ENCODE results near the gene EIF4H.
"Not testable (repeated sequence)": the region's sequence is repeated elsewhere in the genome, so short reads cannot be mapped to it uniquely, and the experiment has no call there.

Gene EIF4H

DNA sequence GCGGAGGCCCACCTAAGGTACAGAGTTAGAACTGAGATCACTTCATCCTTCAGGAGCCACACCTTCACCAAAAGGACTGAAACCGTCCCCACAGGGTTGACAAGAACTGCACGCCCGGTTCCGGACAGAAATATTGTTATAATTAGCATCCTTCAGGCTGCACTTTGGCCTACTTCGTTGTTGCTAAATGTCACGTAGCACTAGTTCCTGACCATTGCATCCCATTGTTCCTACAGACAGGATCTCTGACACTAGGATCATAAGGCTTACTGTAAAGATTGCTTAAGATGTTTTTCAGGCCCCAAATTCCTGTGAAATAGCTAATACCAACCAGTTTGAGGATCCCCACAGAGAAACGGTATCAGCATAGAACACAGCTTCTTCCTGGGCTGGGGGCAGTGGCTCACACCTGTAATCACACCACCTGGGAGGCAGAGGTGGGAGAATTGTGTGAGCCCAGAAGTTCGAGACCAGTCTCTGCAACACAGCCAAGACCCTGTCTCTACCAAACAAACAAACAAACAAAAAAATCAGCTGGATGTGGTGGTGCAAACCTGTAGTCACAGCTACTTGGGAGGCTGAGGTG, 18.3 kb upstream of the EIF4H start:
- TF ChIP-seq, protein P1, sequence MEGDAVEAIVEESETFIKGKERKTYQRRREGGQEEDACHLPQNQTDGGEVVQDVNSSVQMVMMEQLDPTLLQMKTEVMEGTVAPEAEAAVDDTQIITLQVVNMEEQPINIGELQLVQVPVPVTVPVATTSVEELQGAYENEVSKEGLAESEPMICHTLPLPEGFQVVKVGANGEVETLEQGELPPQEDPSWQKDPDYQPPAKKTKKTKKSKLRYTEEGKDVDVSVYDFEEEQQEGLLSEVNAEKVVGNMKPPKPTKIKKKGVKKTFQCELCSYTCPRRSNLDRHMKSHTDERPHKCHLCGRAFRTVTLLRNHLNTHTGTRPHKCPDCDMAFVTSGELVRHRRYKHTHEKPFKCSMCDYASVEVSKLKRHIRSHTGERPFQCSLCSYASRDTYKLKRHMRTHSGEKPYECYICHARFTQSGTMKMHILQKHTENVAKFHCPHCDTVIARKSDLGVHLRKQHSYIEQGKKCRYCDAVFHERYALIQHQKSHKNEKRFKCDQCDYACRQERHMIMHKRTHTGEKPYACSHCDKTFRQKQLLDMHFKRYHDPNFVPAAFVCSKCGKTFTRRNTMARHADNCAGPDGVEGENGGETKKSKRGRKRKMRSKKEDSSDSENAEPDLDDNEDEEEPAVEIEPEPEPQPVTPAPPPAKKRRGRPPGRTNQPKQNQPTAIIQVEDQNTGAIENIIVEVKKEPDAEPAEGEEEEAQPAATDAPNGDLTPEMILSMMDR (conservative IDR thresholded peaks at IDR 0.05; ENCODE audit: low read length): no peak
- no peak overlapping the region for H3K4me3 ChIP-seq (ENCODE audit: low read length)
- no peak for DNase-seq (ENCODE audit: low read depth)

- TF ChIP-seq, protein P1 (conservative IDR thresholded peaks at IDR 0.05; ENCODE audit: low read length): no peak
- DNase-seq (ENCODE audit: low read depth): no peak
- H3K4me3 ChIP-seq (ENCODE audit: low read length): no peak overlapping the region
Measured at GRCh38 chr7:74157605-74158004, 16.6 kb upstream of the EIF4H start.

DNA sequence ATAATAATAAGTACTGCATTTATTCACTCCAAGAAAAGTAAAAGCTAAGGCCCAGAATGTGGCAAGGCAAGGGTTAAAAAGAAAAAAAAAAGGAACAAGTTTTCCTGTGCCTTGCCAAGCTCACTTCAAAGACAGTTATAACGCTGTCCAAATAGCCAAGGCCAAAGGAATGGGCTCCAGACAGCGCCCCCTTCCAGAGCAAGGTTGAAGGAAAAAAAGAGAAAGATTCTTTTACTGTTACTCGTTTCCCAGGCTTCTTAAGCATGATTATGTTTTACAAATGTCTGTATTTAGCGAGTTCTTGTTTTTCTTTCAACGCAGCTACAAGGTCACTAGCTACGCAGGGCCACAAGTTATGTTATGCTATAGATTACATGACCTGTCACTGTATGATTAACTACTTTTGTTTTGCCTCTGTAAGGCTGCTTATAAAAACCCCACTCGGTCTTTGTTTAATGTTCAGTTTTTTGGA, 9.1 kb upstream of the EIF4H start:
- H3K4me3 ChIP-seq (ENCODE audit: low read length): no peak overlapping the region
- TF ChIP-seq, protein P1 (conservative IDR thresholded peaks at IDR 0.05; ENCODE audit: low read length): peak; percentile 42
- DNase-seq (ENCODE audit: low read depth): no peak

DNA sequence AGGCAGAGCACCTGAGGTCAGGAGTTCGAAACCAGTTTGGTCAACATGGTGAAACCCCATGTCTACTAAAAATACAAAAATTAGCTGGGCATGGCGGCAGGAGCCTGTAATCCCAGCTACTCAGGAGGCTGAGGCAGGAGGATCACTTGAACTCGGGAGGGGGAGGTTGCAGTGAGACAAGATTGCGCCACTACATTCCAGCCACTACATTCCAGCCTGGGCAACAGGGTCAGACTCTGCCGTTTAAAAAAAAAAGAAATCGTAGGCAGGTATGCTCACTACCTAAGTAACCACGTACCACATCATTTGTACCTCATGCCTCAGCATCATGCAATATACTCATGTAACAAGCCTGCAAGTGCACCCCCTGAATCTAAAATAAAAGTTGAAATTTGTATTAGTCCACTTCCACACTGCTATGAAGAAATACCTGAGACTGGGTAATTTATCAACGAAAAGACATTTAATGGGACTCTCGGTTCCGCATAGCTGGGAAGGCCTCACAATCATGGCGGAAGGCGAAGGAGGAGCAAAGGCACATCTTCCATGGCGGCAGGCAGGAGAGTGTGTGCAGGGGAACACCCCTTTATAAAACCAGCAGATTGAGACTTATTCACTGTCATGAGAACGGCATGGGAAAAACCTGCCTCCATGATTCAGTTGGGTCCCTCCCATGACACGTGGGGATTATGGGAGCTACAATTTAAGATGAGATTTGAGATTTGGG, 8.1 kb upstream of the EIF4H start:
- TF ChIP-seq, protein P1 (conservative IDR thresholded peaks at IDR 0.05; ENCODE audit: low read length): no peak
- no peak overlapping the region for H3K4me3 ChIP-seq (ENCODE audit: low read length)
- DNase-seq (ENCODE audit: low read depth): no peak

DNA sequence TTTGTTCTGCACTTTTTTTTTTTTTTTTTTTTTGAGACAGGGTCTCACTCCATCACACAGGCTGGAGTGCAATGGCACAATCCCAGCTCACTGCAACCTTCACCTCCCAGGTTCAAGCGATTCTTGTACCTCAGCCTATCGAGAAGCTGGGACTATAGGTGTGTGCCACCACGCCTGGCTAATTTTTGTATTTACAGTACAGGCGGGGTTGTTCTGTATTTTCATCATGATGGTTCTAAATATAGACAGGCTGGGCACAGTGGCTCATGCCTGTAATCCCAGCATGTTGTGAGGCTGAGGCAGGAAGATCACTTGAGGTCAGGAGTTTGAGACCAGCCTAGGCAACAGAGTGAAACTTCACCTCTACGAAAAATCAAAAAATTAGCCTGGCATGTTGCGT, 6.8 kb upstream of the EIF4H start:
- not testable (repeated sequence) for DNase-seq (ENCODE audit: low read depth)

GRCh38 chr7:74173074-74173473, 1.1 kb upstream of the EIF4H start:
- no peak for DNase-seq (ENCODE audit: low read depth)
- TF ChIP-seq, protein P1 (conservative IDR thresholded peaks at IDR 0.05; ENCODE audit: low read length): no peak
- H3K4me3 ChIP-seq (ENCODE audit: low read length): peak overlapping the region; percentile 76

More for the DNA sequence above, 6.8 kb upstream of the EIF4H start:
- not testable (repeated sequence) for H3K4me3 ChIP-seq (ENCODE audit: low read length)

DNA sequence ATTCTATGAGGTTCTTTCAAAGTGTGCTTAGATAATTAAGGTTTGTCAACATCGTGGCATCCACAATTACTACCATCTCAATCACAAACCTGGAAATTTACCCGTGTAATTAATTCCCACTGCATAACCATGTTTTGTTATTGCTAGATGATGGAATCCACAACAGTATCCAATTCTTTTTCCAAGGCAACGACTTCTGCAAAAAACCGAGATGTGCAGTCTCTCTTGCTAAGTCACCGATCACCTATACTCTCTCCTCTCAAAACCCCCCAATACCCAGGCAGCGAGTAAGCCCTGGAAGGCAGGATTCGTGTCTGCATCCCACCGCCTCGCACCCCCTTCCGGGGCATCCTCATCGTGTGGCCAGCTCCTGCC, 678 bp upstream of the EIF4H start:
- DNase-seq (ENCODE audit: low read depth): no peak
- peak overlapping the region; percentile 76 for H3K4me3 ChIP-seq (ENCODE audit: low read length)
- TF ChIP-seq, protein P1 (conservative IDR thresholded peaks at IDR 0.05; ENCODE audit: low read length): no peak
